HL-60 (cell line): Measurements from ENCODE around the gene GNAQ.
A peak's percentile ranks its signal among the peaks of the same experiment; 100 is the strongest.

Experiments used
- DNase-seq, 2 experiments: peaks; one replicate each; pipeline ENCODE4 v3.0.0-alpha.2; 2010 to 2020; ENCODE audit warnings: low read depth in 1 of 2, low spot score in 1 of 2
- H3K27ac ChIP-seq: fragments of 250-450 bp; sonication (Bioruptor Pico); replicated peaks from 2 replicates; pipeline ENCODE4 v1.5.1; 2020; ENCODE audit warnings: mild to moderate bottlenecking, moderate library complexity
- H3K27me3 ChIP-seq: fragments of 250-450 bp; sonication (Bioruptor Pico); 2 replicates; pipeline ENCODE4 v1.5.1; 2021; ENCODE audit warnings: mild to moderate bottlenecking, moderate library complexity; ENCODE audit not compliant: insufficient read depth, poor library complexity, severe bottlenecking
- H3K4me3 ChIP-seq: replicated peaks from 2 replicates; pipeline ENCODE4 v1.5.1; 2011; ENCODE audit warnings: mild to moderate bottlenecking, control low read depth, low read length; ENCODE audit not compliant: insufficient read depth
- CTCF ChIP-seq: IDR thresholded peaks from one replicate; pipeline ENCODE4 v1.5.1; 2011; ENCODE audit warnings: low read length, control low read depth, inconsistent platforms; ENCODE audit not compliant: insufficient read depth
- GABPA ChIP-seq: IDR thresholded peaks from 2 replicates; pipeline ENCODE4 v1.6.1; 2012; ENCODE audit warnings: low read depth
- POLR2AphosphoS5 ChIP-seq: IDR thresholded peaks from 2 replicates; pipeline ENCODE4 v1.6.1; 2012; ENCODE audit warnings: low read depth
- REST ChIP-seq: IDR thresholded peaks from 2 replicates; pipeline ENCODE4 v1.6.1; 2012; ENCODE audit warnings: low read depth; ENCODE audit not compliant: insufficient replicate concordance
- SPI1 ChIP-seq: IDR thresholded peaks from 2 replicates; pipeline ENCODE4 v1.6.1; 2012; ENCODE audit warnings: low read depth, mild to moderate bottlenecking, borderline replicate concordance

The GNAQ gene

GRCh38 chr9:77910194-77910621 lies 121.4 kb downstream of the GNAQ start:
- TF ChIP-seq SPI1 (peak; percentile 6; the same call in 1 of the 2 replicates), CTCF (no peak)
- DNase-seq: peak in 1 of 2 experiments; percentile 42

GRCh38 chr9:77909306-77909705 lies 122.3 kb downstream of the GNAQ start:
- TF ChIP-seq GABPA: no peak; the same call in 1 of the 2 replicates
- no peak for TF ChIP-seq CTCF
- TF ChIP-seq SPI1: peak; percentile 28; the same call in 1 of the 2 replicates
- TF ChIP-seq REST: peak; percentile 43
- TF ChIP-seq POLR2AphosphoS5: peak; percentile 87
- peak; percentile 36 to 88 for DNase-seq
- Histone ChIP-seq H3K27ac (peak overlapping the region; percentile 96), H3K27me3 (no peaks in the 10 kb centered on the region), H3K4me3 (no peak overlapping the region)

More at GRCh38 chr9:77910194-77910621, 121.4 kb downstream of the GNAQ start:
- Histone ChIP-seq H3K4me3 (no peak overlapping the region), H3K27ac (peak overlapping the region; percentile 96), H3K27me3 (no peaks in the 10 kb centered on the region)

- Histone ChIP-seq H3K4me3 (no peak overlapping the region), H3K27ac (peak overlapping the region; percentile 96), H3K27me3 (no peaks in the 10 kb centered on the region)
- TF ChIP-seq GABPA: no peak
- TF ChIP-seq SPI1: no peak
- TF ChIP-seq POLR2AphosphoS5: no peak
- no peak for TF ChIP-seq REST
- TF ChIP-seq CTCF: no peak
- DNase-seq: no peak
Measured at GRCh38 chr9:77908293-77908692, 123.3 kb downstream of the GNAQ start.

- no peak overlapping the region for H3K4me3 ChIP-seq
- H3K27me3 ChIP-seq: no peaks in the 10 kb centered on the region
- H3K27ac ChIP-seq: peak overlapping the region; percentile 96
- DNase-seq: no peak
- TF ChIP-seq SPI1 (no peak), GABPA (no peak), REST (no peak), CTCF (no peak), POLR2AphosphoS5 (no peak)
Measured at GRCh38 chr9:77907585-77907984, 124.0 kb downstream of the GNAQ start.
